Activated T-helper 1 cell treated with Interleukin-2 at 50 U/mL for 16 hours (primary cell): ENCODE results near the gene ZBP1.

ENCODE experiments used
- DNase-seq: peaks from one replicate; pipeline ENCODE4 v3.0.0-alpha.2; 2020; ENCODE audit warnings: low read depth

Gene ZBP1

GRCh38 chr20:57555457-57556184, 64.6 kb downstream of the ZBP1 start:
- no peak for DNase-seq
